Measurements from ENCODE around the gene THAP10.

The THAP10 gene

DNA sequence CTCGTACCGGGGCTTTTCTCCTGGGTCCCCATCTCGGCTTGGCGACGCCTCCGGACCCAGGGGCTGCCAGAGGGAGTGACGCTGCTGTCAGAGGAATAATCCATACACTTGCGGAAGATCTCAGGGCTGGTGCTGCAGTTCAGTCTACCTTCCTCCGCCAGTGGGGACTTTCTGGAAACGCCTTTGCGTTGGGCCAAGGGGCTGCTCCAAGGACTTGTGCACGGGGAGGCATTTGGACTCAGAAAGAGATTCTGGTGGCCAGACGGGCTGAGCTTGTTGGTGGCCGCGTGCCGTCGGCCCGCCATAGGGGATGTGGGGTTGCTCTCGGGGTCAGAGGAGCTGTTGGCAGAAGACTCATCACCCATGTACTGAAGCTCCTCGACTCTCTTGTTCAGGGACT lies 60.1 kb downstream of the THAP10 start:
- H3K4me1 ChIP-seq (ENCODE audit: control insufficient read depth, insufficient read depth, low read length), result peaks cover 13% of the 10 kb centered on the region
- H3K9me3 ChIP-seq (ENCODE audit: control insufficient read depth, insufficient read depth, low read length), result no peaks in the 10 kb centered on the region
- peaks cover 26% of the 10 kb centered on the region for H3K36me3 ChIP-seq (ENCODE audit: control insufficient read depth, insufficient read depth, low read length)
- no peak overlapping the region for H3K4me3 ChIP-seq (ENCODE audit: low read depth, low read length)
- H3K9ac ChIP-seq (ENCODE audit: low read depth, low read length), result no peak overlapping the region
- no peaks in the 10 kb centered on the region for H3K27me3 ChIP-seq (ENCODE audit: control insufficient read depth, insufficient read depth, low read length)
- H3K27ac ChIP-seq (ENCODE audit: low read depth, low read length), result no peak overlapping the region
